ENCODE data around the gene TCP11. TPM values are rescaled to one million over a fixed set of nuclear protein-coding genes. Genes with fewer than 3 reads are reported as not detected.

TCP11 gene
- total RNA-seq, 1 donor from 2014 or later = not detected

DNA sequence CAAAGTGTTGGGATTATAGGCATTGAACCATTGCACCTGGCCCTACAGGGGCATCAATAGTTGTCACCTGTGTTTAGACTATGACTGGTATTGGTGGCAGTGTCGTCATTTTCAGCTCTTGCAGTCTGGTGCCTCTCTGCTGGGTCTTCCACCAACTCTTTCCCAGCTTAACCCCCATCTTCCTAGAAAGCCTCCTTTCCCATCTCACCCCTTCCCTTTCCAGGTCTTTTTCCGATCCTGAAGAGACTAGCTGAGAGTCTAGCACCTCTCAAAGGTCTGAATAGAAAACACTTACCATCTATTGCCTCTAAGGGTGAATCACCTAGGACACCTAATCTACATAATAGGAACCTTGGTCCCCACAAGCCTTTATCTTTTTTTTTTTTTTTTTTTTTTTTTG, 71.0 kb downstream of the TCP11 start:
- TF ChIP-seq, protein P1, sequence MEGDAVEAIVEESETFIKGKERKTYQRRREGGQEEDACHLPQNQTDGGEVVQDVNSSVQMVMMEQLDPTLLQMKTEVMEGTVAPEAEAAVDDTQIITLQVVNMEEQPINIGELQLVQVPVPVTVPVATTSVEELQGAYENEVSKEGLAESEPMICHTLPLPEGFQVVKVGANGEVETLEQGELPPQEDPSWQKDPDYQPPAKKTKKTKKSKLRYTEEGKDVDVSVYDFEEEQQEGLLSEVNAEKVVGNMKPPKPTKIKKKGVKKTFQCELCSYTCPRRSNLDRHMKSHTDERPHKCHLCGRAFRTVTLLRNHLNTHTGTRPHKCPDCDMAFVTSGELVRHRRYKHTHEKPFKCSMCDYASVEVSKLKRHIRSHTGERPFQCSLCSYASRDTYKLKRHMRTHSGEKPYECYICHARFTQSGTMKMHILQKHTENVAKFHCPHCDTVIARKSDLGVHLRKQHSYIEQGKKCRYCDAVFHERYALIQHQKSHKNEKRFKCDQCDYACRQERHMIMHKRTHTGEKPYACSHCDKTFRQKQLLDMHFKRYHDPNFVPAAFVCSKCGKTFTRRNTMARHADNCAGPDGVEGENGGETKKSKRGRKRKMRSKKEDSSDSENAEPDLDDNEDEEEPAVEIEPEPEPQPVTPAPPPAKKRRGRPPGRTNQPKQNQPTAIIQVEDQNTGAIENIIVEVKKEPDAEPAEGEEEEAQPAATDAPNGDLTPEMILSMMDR (IDR thresholded peaks at IDR 0.05; ENCODE audit: borderline replicate concordance) = no peak
- Histone ChIP-seq H3K36me3 (peaks cover 69% of the 10 kb centered on the region), H3K27me3 (ENCODE audit: low read depth) (no peaks in the 10 kb centered on the region), H3K9me3 (replicated peaks) (no peaks in the 10 kb centered on the region), H3K27ac (replicated peaks) (no peak overlapping the region), H3K4me3 (no peak overlapping the region), H3K4me1 (peaks cover 26% of the 10 kb centered on the region)
- intact Hi-C loops (cut with micrococcal nuclease) = no loop called here
- no peak for DNase-seq

DNA sequence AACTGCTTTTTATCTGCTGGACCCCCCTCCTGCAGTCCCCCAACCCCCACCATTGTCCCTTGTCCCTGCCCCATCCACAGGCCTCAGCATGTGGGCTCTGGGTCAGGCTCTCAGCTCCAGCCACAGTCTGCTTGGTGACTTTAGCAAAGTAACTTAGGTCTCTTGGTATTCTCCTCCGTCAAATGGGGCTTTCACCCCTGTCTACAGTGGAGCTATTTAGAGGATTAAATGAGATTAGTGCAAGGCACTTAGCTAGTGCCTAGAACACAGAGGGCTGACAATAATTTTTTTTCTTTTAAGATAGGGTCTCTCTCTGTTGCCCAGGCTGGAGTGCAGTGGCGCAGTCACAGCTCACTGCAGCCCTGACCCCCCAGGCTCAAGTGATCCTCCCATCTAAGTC, 71.9 kb downstream of the TCP11 start:
- Histone ChIP-seq H3K9me3 (replicated peaks) (no peaks in the 10 kb centered on the region), H3K4me3 (no peak overlapping the region), H3K4me1 (peaks cover 34% of the 10 kb centered on the region), H3K36me3 (peaks cover 61% of the 10 kb centered on the region), H3K27me3 (ENCODE audit: low read depth) (no peaks in the 10 kb centered on the region), H3K27ac (replicated peaks) (no peak overlapping the region)
- no peak for DNase-seq
- intact Hi-C loops (cut with micrococcal nuclease) = no loop called here
- TF ChIP-seq, protein P1 (IDR thresholded peaks at IDR 0.05; ENCODE audit: borderline replicate concordance) = no peak

DNA sequence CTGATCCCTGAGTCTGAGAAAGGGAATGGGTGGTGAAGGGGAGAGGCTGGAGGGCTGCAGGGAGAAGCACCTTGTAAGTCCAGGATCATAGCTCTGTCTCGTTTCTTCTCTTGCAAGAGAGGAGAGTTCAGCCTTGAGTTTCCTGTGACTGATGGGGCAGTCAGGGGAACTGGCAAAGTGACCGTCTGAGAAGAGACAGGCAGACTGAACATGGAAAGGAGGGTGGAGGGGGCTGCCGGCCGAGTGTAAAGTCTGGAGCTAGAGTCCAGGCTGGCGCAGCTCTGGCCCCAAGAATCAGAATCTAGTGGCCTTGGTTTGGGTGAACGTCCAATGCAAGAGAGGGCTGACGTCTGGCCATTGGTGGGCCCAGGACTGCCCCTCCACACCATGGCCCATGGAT, 72.5 kb downstream of the TCP11 start:
- no peak for DNase-seq
- TF ChIP-seq, protein P1 (IDR thresholded peaks at IDR 0.05; ENCODE audit: borderline replicate concordance) = no peak
- H3K4me1 ChIP-seq = peaks cover 41% of the 10 kb centered on the region
- H3K4me3 ChIP-seq = no peak overlapping the region
- peaks cover 59% of the 10 kb centered on the region for H3K36me3 ChIP-seq
- intact Hi-C loops (cut with micrococcal nuclease) = no loop called here
- H3K27me3 ChIP-seq (ENCODE audit: low read depth) = no peaks in the 10 kb centered on the region
- no peaks in the 10 kb centered on the region for H3K9me3 ChIP-seq (replicated peaks)
- peak overlapping the region; percentile 54 for H3K27ac ChIP-seq (replicated peaks)

GRCh38 chr6:35068206-35068605, 72.9 kb downstream of the TCP11 start:
- intact Hi-C loops (cut with micrococcal nuclease) = no loop called here
- no peak for DNase-seq

More at GRCh38 chr6:35068206-35068605, 72.9 kb downstream of the TCP11 start:
- Histone ChIP-seq H3K9me3 (replicated peaks) (no peaks in the 10 kb centered on the region), H3K4me3 (no peak overlapping the region), H3K36me3 (peaks cover 57% of the 10 kb centered on the region), H3K27me3 (ENCODE audit: low read depth) (no peaks in the 10 kb centered on the region), H3K4me1 (peaks cover 43% of the 10 kb centered on the region), H3K27ac (replicated peaks) (peak overlapping the region; percentile 54)
- TF ChIP-seq, protein P1 (IDR thresholded peaks at IDR 0.05; ENCODE audit: borderline replicate concordance) = no peak

Other genes with a start within 250 kb of the TCP11 start
- gene SCUBE3, start 72.6 kb upstream of the TCP11 start, total RNA-seq = 8.8 TPM
- gene ZNF76, start 118.4 kb upstream of the TCP11 start, total RNA-seq = 38.7 TPM
- 1.0 TPM for gene DEF6, start 156.5 kb upstream of the TCP11 start, total RNA-seq
- gene PPARD, start 201.2 kb upstream of the TCP11 start, total RNA-seq = 14.9 TPM